ENCODE measurements around the gene ITSN1.

ITSN1 gene

DNA sequence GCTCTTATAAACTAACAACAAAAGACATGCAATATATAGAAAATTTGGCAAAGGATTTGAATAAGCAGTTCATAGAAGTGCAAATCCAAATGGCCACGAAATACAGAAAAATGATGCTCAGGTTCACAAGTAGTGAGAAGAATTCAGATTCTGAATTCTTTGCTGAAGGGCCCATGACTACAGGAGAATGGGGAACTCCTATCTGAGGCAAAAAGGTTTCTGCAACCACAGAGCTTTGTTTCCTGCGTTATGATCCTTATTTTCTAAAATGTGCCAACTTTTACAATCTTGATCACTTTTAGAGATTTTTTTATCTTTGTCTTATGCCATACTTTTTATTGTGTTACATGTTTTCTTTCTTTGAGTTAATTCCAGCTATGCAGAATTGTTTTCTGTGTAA is 91.3 kb downstream of the ITSN1 start:
- DNase-seq, result no peak

DNA sequence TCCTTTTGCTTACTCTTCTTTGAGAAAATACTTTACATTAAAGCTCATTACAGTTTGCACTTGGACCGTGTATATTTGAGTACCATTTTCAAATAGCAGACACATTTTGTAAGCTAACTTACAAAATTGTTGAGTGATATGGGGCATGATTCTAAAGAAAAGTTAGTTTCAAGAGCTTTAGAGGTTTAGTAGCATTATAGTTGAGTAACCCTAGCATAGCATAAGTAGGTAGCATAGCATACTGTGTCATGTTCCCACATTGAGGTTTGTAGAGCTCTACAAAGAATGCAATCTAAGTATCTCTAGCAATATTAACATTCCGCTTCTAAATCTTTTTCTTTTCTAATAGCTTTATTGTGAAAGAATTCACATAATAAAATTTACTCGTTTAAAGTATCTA is 92.0 kb downstream of the ITSN1 start:
- DNase-seq, result no peak

DNA sequence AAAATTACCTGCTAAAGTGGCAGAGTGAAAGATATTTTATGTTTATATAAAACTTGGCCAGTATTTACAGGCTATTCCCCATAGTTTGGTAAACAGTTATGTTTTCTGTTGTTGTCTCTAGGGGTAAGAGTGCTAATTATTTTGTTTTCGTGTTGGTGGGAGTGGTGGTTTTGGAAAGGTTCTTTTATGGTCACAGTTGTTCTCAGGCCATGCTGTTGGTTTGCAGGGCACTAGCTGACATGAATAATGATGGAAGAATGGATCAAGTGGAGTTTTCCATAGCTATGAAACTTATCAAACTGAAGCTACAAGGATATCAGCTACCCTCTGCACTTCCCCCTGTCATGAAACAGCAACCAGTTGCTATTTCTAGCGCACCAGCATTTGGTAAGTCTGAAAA is 92.5 kb downstream of the ITSN1 start:
- DNase-seq, result peak; percentile 16

DNA sequence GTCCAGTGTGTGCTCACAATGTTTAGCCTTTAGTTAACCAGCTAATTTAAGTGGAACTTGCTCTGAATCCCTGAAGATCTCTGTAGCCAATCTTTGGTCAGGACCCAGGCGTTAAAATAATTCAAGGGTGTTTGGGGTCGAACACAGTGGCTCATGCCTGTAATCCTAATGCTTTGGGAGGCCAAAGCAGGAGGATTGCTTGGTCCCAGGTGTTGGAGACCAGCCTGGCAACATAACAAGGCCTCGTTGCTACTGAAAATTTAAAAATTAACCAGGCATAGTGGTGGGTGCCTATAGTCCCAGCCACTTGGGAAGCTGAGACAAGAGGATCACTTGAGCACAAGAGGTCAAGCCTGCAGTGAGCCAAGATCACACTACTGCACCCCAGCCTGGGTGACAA is 94.3 kb downstream of the ITSN1 start:
- DNase-seq, result no peak

DNA sequence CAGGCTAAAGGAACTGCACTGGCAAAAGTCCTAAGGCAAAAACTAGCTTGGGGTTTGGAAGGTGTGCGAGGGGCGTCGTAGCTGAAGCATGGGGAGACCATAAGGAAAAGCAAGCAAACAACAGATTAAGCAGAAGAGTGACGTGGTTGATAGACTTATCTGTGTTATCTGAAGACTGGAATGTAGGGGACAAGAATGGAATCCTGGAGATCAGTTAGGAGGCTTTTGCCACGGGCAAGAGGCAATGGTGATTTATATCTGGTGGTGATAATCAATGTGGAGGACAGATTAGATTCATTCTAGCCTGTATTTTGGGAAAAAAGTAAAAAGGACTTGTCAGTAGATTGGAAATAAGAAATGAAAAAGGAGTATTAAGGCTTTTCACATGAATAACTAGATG is 97.4 kb downstream of the ITSN1 start:
- no peak for DNase-seq

DNA sequence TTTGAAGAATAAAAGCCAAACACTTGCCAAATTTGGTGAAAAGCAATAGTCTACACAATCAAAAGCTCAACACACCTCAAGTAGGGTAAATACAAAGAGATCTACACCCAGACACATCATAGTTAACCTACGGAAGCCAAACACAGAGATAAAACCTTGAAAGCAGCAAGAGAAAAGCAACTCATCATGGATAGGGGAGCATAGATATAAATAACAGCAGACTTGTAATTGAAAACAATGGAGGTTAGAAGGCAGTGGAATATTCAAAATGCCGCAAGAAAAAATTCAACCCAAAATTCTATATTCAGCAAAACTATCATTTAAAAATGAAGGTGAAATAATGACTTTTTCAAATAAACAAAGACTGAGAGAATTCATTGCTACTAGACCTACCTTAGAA is 105.1 kb downstream of the ITSN1 start:
- DNase-seq, result no peak

DNA sequence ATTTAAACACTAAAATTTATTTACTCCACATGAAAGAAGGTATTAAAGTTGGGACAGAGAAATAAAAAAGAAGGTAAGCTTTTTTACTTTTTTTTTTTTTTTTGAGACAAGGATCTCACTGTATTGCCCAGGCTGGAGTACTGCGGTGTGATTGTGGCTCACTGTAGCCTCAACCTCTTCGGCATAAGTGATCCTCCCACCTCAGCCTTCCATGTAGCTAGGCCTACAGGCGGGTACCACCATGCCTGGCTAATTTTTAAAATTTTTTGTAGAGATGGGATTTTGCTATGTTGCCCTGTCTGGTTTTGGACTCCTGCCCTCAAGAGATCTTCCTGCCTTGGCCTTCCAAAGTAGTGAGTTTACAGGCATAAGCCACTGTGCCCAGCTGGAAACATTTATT is 106.6 kb downstream of the ITSN1 start:
- DNase-seq, result no peak

DNA sequence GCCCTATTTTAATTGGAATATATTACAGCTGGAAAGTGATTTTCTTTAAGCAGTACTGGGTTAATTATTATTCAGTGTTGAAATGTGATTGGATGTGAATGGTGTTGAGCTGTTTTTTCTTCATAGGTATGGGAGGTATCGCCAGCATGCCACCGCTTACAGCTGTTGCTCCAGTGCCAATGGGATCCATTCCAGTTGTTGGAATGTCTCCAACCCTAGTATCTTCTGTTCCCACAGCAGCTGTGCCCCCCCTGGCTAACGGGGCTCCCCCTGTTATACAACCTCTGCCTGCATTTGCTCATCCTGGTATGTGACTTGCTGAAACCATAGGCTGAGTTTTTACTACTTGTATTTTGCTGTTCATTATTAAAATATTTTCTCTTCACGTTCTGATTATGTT is 107.7 kb downstream of the ITSN1 start:
- DNase-seq, result no peak

DNA sequence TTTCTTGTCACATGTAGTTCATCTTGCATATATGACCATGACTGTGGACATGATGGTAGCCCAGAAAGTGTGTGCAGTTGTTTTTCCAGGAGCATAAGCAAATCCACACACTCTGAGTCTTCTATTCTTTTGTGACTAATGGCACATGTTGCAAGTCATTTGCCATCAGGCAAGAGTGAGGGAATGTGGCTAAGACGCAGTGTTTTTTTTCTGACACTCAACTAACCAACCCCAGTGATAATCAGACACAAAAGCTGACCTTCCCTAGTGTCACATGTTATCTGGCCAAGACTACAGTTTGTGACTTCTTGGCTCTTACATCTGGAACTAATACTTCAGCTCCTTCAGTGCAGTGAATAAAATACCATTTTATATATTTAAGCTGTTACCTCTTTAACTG is 108.8 kb downstream of the ITSN1 start:
- no peak for DNase-seq

DNA sequence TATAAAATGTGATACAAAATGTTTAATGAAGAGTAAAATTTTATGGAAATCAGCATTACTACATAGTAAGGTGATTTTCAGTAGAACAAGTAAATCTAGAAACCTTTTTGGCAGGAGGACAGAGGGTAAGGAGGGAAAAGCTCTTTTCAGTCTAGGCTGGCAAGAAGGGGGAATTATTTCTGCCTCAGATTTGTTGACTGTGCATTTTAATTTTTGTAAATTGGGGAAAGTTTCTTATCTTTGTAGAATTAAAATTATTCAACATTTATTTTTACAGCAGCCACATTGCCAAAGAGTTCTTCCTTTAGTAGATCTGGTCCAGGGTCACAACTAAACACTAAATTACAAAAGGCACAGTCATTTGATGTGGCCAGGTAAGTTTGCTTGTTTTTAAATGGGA is 109.2 kb downstream of the ITSN1 start:
- no peak for DNase-seq

DNA sequence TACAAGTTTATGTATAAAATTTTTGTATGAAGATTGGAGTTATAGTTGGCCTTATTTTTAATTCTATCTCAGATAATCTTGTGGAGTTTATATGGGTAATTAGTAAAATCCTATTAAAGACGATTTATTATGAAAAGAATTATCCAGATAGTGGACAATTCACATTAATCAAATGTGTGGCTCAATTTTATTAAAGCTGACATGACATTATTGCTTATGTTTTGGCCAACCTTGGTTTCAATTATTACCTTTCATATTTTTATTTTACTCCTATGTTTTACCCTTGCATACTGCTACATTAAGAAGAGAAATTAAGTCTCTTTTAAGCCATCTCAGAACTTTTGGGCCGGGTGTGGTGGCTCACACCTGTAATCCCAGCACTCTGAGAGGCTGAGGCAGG is 110.0 kb downstream of the ITSN1 start:
- no peak for DNase-seq

DNA sequence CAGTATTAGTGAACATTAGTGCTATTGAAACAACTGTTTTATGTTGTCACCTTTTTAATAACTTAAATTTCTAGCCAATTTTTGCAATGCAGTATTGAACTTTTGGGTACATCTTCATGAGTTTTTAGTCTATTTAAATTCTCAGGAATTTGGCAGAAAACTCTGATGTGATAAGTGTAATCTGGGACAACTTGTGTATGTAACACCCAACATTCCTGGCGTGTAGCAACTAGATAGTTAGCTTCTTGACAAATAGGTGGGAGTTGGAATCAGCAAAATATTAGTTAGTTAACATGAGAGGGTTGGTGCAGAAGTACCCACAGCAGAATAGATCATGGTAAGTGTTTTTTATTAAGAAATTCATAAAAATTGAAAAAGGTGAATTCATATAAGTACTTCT is 111.6 kb downstream of the ITSN1 start:
- DNase-seq, result no peak

DNA sequence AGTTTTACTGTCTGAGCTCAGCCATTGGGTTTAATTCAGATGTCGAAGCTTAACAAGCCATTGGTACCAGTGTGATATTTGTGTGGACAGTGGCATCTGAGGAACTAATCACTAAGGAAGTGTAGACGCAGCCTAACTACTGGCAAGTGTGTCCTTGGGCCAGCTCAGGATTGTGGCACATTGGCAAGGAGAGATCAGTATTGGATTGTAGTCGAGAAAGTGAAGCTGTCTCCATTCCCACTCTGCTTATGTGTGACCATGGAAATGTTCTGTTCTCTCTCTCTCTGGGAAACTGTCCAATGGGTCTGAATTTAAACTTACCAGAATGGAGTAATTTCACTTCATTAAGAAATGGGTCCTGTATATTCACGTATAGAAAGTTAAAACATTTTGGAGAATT is 112.2 kb downstream of the ITSN1 start:
- peak; percentile 32 for DNase-seq

DNA sequence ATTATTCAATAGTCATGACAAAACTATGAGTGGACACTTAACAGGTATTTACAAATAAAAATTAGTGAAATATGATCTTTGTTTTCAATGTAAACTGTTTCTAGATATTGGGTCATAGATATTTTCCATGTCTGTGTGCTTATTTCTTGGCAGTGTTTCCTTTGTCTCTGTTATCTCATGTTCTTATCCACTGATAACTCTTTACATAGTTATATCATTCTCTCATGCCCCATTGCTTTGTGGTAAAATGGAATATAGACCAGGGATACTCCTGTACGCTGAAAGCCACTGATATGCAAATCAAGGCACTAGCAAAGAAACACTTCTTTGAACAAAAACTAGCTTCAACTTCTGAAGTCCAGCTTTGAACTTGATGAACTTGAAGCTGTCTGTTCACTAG is 113.1 kb downstream of the ITSN1 start:
- no peak for DNase-seq

DNA sequence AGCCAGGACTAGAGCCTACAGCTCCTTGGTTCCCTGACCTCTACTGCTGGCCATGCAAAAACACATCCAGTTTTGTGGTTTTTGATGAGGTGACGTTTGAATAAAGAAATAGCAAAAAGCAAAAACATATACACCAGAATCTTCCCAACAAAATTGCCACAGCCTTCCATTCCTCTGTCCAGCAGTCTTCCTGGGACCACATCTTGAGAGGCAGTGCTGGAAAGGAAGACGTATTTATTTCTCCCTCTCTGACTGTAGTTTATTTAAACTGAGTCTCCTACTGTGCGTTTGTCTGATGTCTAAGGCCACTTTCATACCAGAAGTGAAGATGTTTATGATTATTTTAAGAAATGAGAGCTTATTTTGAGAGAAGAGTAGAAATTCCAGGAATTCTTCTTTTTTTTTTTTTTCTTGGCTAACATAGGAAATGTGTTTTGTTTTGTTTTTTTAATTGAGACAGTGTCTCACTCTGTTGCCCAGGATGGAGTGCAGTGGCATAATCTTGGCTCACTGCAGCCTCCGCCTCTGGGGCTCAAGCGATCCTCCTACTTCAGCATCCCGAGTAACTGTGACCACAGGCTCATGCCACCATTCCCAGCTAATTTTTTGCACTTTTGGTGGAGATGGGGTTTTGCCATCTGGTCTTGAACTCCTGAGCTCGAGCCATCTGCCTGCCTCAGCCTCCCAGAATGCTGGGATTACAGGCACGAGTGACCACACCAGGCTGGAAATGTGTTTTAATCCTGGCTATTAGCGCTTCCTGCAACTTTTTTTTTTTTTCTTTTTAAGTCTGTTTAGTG is 118.5 kb downstream of the ITSN1 start:
- DNase-seq, result no peak

DNA sequence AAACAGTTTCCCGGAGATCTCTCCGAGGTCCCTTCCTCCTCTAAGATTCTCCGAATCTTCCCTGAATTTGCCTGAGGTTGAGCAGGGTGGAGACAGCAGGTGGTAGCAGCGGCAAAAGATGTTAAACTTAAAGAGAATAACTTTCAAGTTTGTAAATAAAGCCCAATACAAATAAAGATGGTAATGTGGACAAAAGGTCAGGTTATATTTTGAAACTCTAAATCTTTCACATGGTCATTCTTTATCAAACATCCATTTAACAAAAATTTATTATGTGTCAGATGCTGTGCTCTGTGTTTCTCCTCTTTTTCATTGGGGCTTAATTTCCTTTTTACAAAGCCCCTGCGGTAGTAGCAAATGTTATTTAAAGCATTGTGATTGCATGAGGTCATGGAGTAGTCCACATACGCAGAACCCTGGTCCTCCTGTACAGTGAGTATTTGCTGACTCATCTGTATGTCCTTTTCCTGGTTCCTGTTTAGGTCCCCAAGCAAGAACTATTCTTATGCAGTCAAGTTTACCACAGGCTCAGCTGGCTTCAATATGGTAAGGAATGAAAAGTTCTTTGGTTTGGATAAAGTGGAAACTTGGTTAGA is 119.2 kb downstream of the ITSN1 start:
- no peak for DNase-seq

DNA sequence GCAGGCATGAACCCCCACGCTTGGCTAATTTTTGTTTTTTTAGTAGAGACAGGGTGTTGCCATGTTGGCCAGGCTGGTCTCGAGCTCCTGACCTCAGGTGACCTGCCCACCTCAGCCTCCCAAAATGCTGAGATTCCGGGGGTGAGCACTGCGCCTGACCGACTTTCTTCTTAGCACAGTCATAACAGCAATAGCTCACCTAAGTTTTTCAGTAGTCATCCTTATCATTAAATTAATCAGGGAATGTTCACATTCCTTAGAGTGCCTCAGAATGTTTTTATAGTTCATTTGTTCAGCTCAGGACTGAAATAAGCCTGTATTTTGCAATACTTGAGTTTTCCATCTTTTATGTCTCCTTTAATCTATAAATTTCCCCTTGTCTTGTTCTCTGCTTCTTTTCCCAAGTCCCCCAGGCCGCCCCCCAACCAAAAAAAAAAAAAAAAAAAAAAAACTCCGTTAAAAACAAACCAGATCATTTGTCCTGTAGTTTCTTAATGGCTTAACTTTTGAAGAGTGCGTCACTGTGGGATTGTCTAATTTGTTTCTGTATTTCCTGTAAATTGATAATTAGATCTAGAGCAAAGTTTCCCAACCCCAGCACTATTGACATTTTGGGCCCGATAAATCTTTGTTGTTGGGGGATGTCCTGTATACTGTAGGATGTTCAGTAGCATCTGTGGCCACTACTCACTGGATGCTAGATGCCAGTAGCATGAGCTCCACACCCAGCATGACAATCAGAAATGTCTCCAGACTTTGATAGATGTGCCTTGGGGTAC is 120.7 kb downstream of the ITSN1 start:
- DNase-seq, result no peak

DNA sequence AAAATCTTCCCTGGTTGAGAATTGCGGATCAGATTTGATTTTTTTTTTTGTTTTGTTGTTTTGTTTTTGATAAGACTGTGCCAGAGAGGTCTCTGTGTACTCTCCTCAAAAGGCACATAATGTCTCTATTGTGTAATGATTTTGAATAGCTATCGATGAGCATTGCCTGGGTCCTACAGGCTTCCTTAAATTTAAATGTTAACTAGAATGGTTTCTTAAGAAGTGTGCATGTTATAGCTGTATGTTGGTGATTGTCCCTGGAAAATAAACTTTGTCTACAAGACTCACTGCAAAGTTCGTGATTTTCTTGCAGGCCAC is 121.2 kb downstream of the ITSN1 start:
- DNase-seq, result no peak

DNA sequence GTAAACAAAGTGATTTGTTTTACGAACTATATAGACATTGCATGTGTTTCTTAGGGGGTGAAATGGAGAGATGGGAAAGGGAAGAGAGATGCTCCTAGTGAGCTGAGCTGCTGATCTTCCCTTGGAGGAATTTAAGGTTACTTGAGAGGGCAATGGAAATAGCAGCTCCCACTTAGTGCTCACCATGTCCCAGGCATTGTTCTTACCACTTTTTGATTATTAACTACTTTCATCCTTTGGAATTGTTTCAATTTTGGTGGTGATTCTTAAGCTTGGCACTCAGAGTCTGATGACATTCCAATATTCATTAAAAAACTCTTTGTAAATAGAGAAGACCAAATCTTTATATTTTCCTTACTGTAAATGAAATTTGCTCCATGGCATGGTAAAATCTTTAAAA is 124.9 kb downstream of the ITSN1 start:
- no peak for DNase-seq

DNA sequence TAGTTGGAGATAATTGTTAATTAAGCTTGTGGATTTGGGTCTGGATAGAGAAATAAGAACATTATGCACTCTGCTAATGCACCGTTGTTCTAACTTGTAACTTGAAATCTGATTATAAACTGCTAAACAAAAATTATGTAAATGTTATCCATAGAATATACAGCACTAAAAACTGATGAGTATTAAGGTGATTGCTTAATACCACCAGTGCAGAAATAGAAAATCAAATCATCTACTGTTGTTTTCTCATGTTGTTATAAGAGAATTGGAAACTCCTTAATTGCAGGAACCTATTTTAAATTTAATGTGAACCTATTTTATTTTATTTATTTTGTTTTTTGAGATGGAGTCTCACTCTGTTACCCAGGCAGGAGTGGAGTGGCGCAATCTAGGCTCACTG is 125.7 kb downstream of the ITSN1 start:
- no peak for DNase-seq

DNA sequence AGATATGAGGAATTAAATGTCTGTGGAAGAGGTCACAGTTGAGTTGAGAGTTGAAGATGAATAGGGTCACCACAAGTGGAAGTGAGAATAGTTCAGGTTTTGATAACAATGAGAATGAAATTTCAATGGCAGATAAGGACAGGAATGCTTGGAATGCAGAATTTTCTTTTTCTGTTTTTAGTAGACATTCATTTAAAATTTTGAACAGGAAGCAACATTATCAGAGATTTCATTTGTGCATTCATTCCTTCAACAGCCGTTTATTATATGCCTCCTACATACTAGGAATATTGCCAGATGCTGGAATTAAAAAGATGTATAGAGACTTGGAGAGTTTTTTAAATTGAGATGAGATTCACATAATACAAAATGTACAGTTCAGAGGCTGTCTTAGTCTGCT is 126.8 kb downstream of the ITSN1 start:
- no peak for DNase-seq

DNA sequence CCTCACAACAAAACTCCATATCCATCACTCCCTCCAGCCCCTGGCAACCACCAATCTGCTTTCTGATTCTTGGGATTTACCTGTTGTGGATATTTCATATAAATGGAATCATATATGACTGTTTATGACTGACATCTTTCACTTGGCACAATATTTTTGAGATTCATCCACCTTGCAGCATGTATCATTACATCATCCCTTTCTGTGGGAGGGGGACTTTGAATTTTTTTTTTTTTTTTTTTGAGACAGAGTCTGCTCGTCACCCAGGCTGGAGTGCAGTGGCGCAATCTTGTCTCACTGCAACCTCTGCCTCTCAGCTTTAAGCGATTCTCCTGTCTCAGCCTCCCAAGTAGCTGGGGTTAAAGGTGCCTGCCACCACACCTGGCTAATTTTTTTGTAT is 128.2 kb downstream of the ITSN1 start:
- no peak for DNase-seq

DNA sequence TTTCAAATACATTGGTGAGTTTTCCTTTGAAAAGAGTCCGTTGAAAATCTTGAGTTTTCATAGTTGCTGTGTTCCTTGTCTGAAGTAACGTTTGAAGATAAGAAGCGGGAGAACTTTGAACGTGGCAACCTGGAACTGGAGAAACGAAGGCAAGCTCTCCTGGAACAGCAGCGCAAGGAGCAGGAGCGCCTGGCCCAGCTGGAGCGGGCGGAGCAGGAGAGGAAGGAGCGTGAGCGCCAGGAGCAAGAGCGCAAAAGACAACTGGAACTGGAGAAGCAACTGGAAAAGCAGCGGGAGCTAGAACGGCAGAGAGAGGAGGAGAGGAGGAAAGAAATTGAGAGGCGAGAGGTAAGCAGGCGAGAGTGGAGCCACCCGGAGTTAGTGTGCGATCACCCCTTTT is 129.7 kb downstream of the ITSN1 start:
- no peak for DNase-seq

DNA sequence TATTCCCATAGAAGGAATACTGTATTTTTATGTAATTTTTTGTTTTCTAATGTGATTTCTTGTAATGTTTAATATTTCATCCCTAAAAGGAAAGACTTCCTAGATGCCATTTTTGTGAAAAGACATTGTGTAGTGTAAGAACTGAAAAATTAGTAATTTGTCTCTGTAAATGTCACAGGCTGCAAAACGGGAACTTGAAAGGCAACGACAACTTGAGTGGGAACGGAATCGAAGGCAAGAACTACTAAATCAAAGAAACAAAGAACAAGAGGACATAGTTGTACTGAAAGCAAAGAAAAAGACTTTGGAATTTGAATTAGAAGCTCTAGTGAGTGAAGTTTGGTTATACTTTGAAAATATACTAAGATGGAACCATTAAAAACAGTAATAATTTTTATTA is 132.2 kb downstream of the ITSN1 start:
- DNase-seq, result no peak
